Measurements from ENCODE around the gene KRTAP4-4. TPM values are rescaled to one million over a fixed set of nuclear protein-coding genes. Genes with fewer than 3 reads are reported as not detected.
"Not testable (repeated sequence)": the region's sequence is repeated elsewhere in the genome, so short reads cannot be mapped to it uniquely, and the experiment has no call there.

The KRTAP4-4 gene
- total and polyA plus RNA-seq, 2 of the 4 experiments (the other 2 are of a cell fraction), result not detected

DNA sequence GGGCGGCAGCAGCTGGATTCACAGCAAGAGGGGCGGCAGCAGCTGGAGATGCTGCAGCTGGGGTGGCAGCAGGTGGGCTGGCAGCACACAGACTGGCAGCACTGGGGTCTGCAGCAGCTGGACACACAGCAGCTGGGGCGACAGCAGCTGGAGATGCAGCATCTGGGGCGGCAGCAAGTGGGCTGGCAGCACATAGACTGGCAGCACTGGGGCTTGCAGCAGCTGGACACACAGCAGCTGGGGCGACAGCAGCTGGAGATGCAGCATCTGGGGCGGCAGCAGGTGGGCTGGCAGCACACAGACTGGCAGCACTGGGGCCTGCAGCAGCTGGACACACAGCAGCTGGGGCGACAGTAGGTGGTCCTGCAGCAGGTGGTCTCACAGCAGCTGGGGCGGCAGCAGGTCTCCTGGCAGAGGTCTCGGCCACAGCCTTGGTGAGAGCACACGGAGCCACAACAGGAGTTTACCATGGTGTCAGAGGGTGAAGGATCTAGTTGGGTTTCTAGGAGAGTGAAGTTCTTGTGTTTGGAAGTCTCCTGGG lies 42.6 kb downstream of the KRTAP4-4 start, which contains the start of gene KRTAP4-11:
KRTAP4-11 (minus strand) TSS at position 528 of the 541 bp plus-strand sequence; CDS start at position 470, 58 bp downstream.
- H2AFZ ChIP-seq (replicated peaks; ENCODE audit: low read length, poor library complexity); H3K56ac ChIP-seq (ENCODE audit: extremely low read depth, insufficient read depth, low read length); H3K36me3 ChIP-seq (ENCODE audit: control insufficient read depth, insufficient read depth, low read length); H2BK20ac ChIP-seq (ENCODE audit: low read depth, low read length); dilution Hi-C loops (cut with HindIII; ENCODE audit: low sequenced_read_pairs, unreplicated experiment); H4K20me1 ChIP-seq (ENCODE audit: insufficient read depth, low read length); POLR2A ChIA-PET (ENCODE audit: unreplicated experiment); CTCF ChIA-PET; H2BK15ac ChIP-seq (ENCODE audit: low read depth, low read length); H3K4me1 ChIP-seq (ENCODE audit: control insufficient read depth, insufficient read depth, low read length); H3K27ac ChIP-seq (ENCODE audit: insufficient read depth, low read length); BruUV-seq (replicated peaks); H2AK9ac ChIP-seq (replicated peaks; ENCODE audit: low read depth, low read length, poor library complexity); H3K79me1 ChIP-seq (ENCODE audit: low read depth in 1 of 2, low read length in 2 of 2); H3K4me3 ChIP-seq (ENCODE audit: insufficient read depth, low read depth, low read length); DNase-seq; H3K4me2 ChIP-seq (ENCODE audit: low read depth, low read length); H3K9me1 ChIP-seq (ENCODE audit: insufficient read depth, low read length); in situ Hi-C loops (cut with MboI; ENCODE audit: low sequenced_read_pairs); H3K9ac ChIP-seq (ENCODE audit: low read depth, low read length); H3K23ac ChIP-seq (ENCODE audit: low read depth, low read length); intact Hi-C loops (cut with micrococcal nuclease); H3K9me3 ChIP-seq (ENCODE audit: control insufficient read depth, insufficient read depth, low read length); H4K5ac ChIP-seq (ENCODE audit: low read depth, low read length); H3K18ac ChIP-seq (ENCODE audit: low read depth, low read length); ATAC-seq (ENCODE audit: low read depth); H3K27me3 ChIP-seq (ENCODE audit: control insufficient read depth, insufficient read depth, low read length): not testable (repeated sequence)
- Histone ChIP-seq H3K14ac (replicated peaks; ENCODE audit: low read depth, low read length) (peak within 1 kb of the TSS; percentile 9; the same call in 1 of the 2 replicates), H4K91ac (ENCODE audit: insufficient read depth, low read depth, low read length) (0 out of 2 replicates have a peak within 1 kb of the TSS, but pooled peaks have one; percentile 30), H2BK5ac (ENCODE audit: low read depth, low read length, poor library complexity, severe bottlenecking) (peak within 1 kb of the TSS; percentile 42), H2AK5ac (ENCODE audit: low read depth, low read length) (peak within 1 kb of the TSS; percentile 70), H3K4ac (ENCODE audit: low read depth, low read length) (peak within 1 kb of the TSS; percentile 56), H2BK120ac (ENCODE audit: low read depth, low read length) (peak within 1 kb of the TSS; percentile 14; the same call in 1 of the 2 replicates), H4K8ac (ENCODE audit: low read depth in 2 of 2, low read length in 2 of 2) (peak within 1 kb of the TSS in 1 of 2 experiments; percentile 62; a peak in 2 of 4 replicates)
- 91% methylated on average over 3 of the region's 10 CpGs; no CpG with 5 or more reads in 1 of the 2 experiments for WGBS, 2 experiments (ENCODE audit: extremely low coverage in 2 of 2, insufficient read length in 1 of 2)
